SU-DHL-6 (cell line): ENCODE results near the gene FUT8.

Experiments
- CTCF ChIP-seq: fragments of 200-600 bp; sonication (generic); IDR thresholded peaks from one replicate; pipeline ENCODE4 v1.5.1; 2017; ENCODE audit warnings: antibody characterized with exemption, mild to moderate bottlenecking, low read length, moderate library complexity; ENCODE audit not compliant: insufficient read depth, poor library complexity, severe bottlenecking
- EZH2phosphoT487 ChIP-seq: fragments of 200-600 bp; sonication (generic), shearing (Covaris generic); conservative IDR thresholded peaks from 2 replicates; pipeline ENCODE4 v1.6.1; 2018; ENCODE audit warnings: mild to moderate bottlenecking, antibody characterized with exemption, low read length, moderate library complexity, mixed read lengths

DNA sequence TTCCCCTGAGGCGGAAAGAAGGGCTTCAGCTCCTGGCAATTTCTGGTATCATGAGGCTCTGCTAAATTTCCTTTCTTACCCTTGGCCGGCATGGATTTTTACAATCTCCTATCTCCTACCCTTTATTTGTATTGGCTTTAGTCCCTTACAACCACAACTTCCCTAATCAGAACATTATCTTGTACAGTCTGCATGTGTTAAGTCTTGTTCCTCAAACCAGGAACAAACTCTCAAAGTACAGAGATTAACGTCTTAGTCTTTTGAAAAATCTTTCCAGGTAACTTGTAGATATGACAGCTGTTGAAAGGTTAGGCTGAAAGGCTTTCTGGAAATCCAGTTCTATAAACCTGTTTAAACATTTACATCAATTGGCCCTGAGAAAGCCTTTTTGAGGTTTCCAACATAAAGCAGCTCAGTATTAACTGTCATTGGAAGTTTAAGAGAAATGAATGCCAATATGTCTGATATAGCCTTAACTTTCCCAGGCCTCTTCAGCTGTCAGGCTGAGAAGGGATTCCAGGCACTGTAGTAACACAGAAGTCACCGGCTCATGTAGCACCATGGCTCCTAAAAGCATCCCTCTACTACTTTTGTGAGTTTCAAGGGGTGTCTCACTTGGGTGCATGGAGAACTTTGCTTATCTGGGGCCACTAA, 360.5 kb downstream of the FUT8 start:
- TF ChIP-seq CTCF (no peak), EZH2phosphoT487 (no peak)
